ENCODE measurements around the gene AP3M1. TPM values are rescaled to one million over a fixed set of nuclear protein-coding genes. Genes with fewer than 3 reads are reported as not detected.

The AP3M1 gene
- total RNA-seq, 1 donor from 2014 or later = 33.1 TPM

- DNase-seq = no peak
- H3K9me3 ChIP-seq = no peaks in the 10 kb centered on the region
- TF ChIP-seq CTCF (IDR thresholded peaks at IDR 0.05) = no peak
- no peaks in the 10 kb centered on the region for H3K27me3 ChIP-seq
- H3K27ac ChIP-seq = no peak overlapping the region
- ATAC-seq = no peak
- H3K4me1 ChIP-seq = no peaks in the 10 kb centered on the region
- H3K4me3 ChIP-seq = no peak overlapping the region
- intact Hi-C loops (cut with DNase I) = no loop called here
- H3K36me3 ChIP-seq = peaks cover 91% of the 10 kb centered on the region
These were observed 16.5 kb downstream of the AP3M1 start for GRCh38 chr10:74133923-74134820.

GRCh38 chr10:74123081-74123480 is 27.5 kb downstream of the AP3M1 start:
- no peak for TF ChIP-seq CTCF (IDR thresholded peaks at IDR 0.05)
- H3K27me3 ChIP-seq = no peaks in the 10 kb centered on the region
- DNase-seq = no peak
- H3K27ac ChIP-seq = no peak overlapping the region
- intact Hi-C loops (cut with DNase I) = no loop called here
- H3K4me3 ChIP-seq = no peak overlapping the region
- ATAC-seq = no peak
- H3K36me3 ChIP-seq = peaks cover 99% of the 10 kb centered on the region
- no peaks in the 10 kb centered on the region for H3K9me3 ChIP-seq
- H3K4me1 ChIP-seq = peaks cover 9% of the 10 kb centered on the region

- H3K9me3 ChIP-seq = no peaks in the 10 kb centered on the region
- ATAC-seq (no peak), DNase-seq (no peak)
- intact Hi-C loops (cut with DNase I) = no loop called here
- H3K4me3 ChIP-seq = no peak overlapping the region
- H3K27ac ChIP-seq = no peak overlapping the region
- peaks cover 9% of the 10 kb centered on the region for H3K4me1 ChIP-seq
- H3K27me3 ChIP-seq = no peaks in the 10 kb centered on the region
- TF ChIP-seq CTCF (IDR thresholded peaks at IDR 0.05) = no peak
- peaks cover 98% of the 10 kb centered on the region for H3K36me3 ChIP-seq
These were observed 28.6 kb downstream of the AP3M1 start for GRCh38 chr10:74122060-74122459.

- DNase-seq = no peak
- Histone ChIP-seq H3K27me3 (no peaks in the 10 kb centered on the region), H3K27ac (no peak overlapping the region), H3K4me3 (no peak overlapping the region), H3K36me3 (peaks cover 98% of the 10 kb centered on the region), H3K9me3 (no peaks in the 10 kb centered on the region), H3K4me1 (peaks cover 9% of the 10 kb centered on the region)
- intact Hi-C loops (cut with DNase I) = no loop called here
- TF ChIP-seq CTCF (IDR thresholded peaks at IDR 0.05) = no peak
- ATAC-seq = no peak
These were observed 29.3 kb downstream of the AP3M1 start for GRCh38 chr10:74121368-74121767.

GRCh38 chr10:74120911-74121310 is 29.7 kb downstream of the AP3M1 start:
- Histone ChIP-seq H3K27ac (no peak overlapping the region), H3K27me3 (no peaks in the 10 kb centered on the region), H3K36me3 (peaks cover 98% of the 10 kb centered on the region), H3K4me1 (peaks cover 9% of the 10 kb centered on the region), H3K9me3 (no peaks in the 10 kb centered on the region), H3K4me3 (no peak overlapping the region)
- DNase-seq (no peak), ATAC-seq (no peak)
- intact Hi-C loops (cut with DNase I) = no loop called here
- no peak for TF ChIP-seq CTCF (IDR thresholded peaks at IDR 0.05)

Measured in upper lobe of right lung (tissue), 1 donor.